ENCODE results near the gene ZBTB2.

- no peak for TF ChIP-seq CTCF (IDR thresholded peaks at IDR 0.05)
- no peak for TF ChIP-seq POLR2A (IDR thresholded peaks at IDR 0.05)
Measured at GRCh38 chr6:151428093-151428735, 36.9 kb upstream of the ZBTB2 start.
